ENCODE measurements around the gene CADPS2.

DNA sequence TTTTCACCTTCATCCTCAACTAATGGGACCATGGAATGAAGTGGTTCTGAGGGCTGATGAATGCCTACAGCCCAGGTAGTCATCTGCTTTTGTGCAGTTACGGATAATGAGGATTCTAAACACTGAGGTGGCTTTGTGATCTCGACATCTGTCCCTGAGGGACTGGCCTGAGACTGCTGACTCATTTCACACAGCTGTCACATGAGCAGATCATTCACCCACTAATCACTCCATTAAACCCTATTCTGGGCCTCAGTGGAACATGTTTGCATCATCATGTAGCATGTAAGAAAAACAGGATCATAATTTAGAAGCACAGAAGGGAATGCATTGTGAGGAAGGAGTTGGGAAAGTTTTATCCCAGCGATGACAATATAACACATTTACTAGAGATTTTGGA is 502.3 kb downstream of the CADPS2 start:
- TF ChIP-seq CTCF (IDR thresholded peaks at IDR 0.05) = no peak
- TF ChIP-seq POLR2A (IDR thresholded peaks at IDR 0.05) = no peak
- no peak for TF ChIP-seq POLR2AphosphoS5 (IDR thresholded peaks at IDR 0.05)
